IPS DF 4.7 (cell line): ENCODE data around the gene WEE1.

ENCODE experiments used
- DNase-seq: peaks from one replicate; pipeline ENCODE4 v3.0.0-alpha.2; 2013; ENCODE audit warnings: low spot score; ENCODE audit errors: extremely low read depth

WEE1 gene

GRCh38 chr11:9566561-9567063 lies 6.9 kb upstream of the WEE1 start:
- no peak for DNase-seq

GRCh38 chr11:9567401-9567800 lies 6.1 kb upstream of the WEE1 start:
- DNase-seq = no peak

GRCh38 chr11:9568161-9568853 lies 5.2 kb upstream of the WEE1 start:
- no peak for DNase-seq

GRCh38 chr11:9568854-9569587 lies 4.4 kb upstream of the WEE1 start:
- DNase-seq = peak; percentile 62

- no peak for DNase-seq
These were observed 3.8 kb upstream of the WEE1 start for GRCh38 chr11:9569588-9570164.

- no peak for DNase-seq
These were observed 3.0 kb upstream of the WEE1 start for GRCh38 chr11:9570313-9571025.

GRCh38 chr11:9571071-9571762 lies 2.3 kb upstream of the WEE1 start:
- no peak for DNase-seq

GRCh38 chr11:9571763-9572115 lies 1.7 kb upstream of the WEE1 start:
- no peak for DNase-seq

- DNase-seq = no peak
These were observed 528 bp downstream of the WEE1 start for GRCh38 chr11:9573775-9574621.

GRCh38 chr11:9574622-9575259 lies 1.3 kb downstream of the WEE1 start:
- DNase-seq = no peak

GRCh38 chr11:9575260-9576240 lies 2.1 kb downstream of the WEE1 start:
- DNase-seq = no peak

- DNase-seq = no peak
These were observed 3.4 kb downstream of the WEE1 start for GRCh38 chr11:9576701-9577381.

- DNase-seq = no peak
These were observed 4.1 kb downstream of the WEE1 start for GRCh38 chr11:9577556-9577955.

- no peak for DNase-seq
These were observed 7.4 kb downstream of the WEE1 start for GRCh38 chr11:9580894-9581293.

GRCh38 chr11:9581556-9582161 lies 8.2 kb downstream of the WEE1 start:
- DNase-seq = no peak

GRCh38 chr11:9590717-9591116 lies 17.2 kb downstream of the WEE1 start:
- DNase-seq = no peak

- DNase-seq = no peak
These were observed 21.0 kb downstream of the WEE1 start for GRCh38 chr11:9594267-9595046.
